Pancreas (tissue), 10 donors: Measurements from ENCODE around the gene NECTIN1. TPM values are rescaled to one million over a fixed set of nuclear protein-coding genes. Genes with fewer than 3 reads are reported as not detected.

Experiments used
- ATAC-seq, 4 donors: fragments of 200-7000 bp; cut with Tn5 transposase; one replicate each; pipeline versions ENCODE4 v1.8.0 to v1.9.1; 2020; ENCODE audit warnings: mild to moderate bottlenecking in 4 of 4, moderate library complexity in 4 of 4
- DNase-seq, 6 donors: peaks; one replicate each; pipeline ENCODE4 v3.0.0-alpha.2; 2020
- FAIRE-seq: peaks from 2 replicates; lab custom pipeline; 2012; peaks lifted over from hg19 to GRCh38; lab: Jason Lieb, UNC
- H3K27ac ChIP-seq, 4 donors: fragments of 200-600 bp; sonication (generic); 1 replicate in 3 of 4; 2 replicates in 1 of 4; pipeline versions ENCODE4 v1.5.0 to v1.8.0; 2020
- H3K27me3 ChIP-seq, 4 donors: fragments of 200-600 bp; one replicate each; pipeline ENCODE4 v1.8.0; 2021
- H3K36me3 ChIP-seq, 3 donors: fragments of 200-600 bp; sonication (generic) in 1 of 3; one replicate each; pipeline versions ENCODE4 v1.5.0 to v1.8.0; 2020 to 2021
- H3K4me1 ChIP-seq, 3 donors: fragments of 200-600 bp; one replicate each; pipeline ENCODE4 v1.8.0; 2021
- H3K4me3 ChIP-seq, 4 donors: fragments of 200-600 bp; sonication (generic) in 2 of 4; one replicate each; pipeline versions ENCODE4 v1.5.0 to v1.8.0; 2020 to 2021
- H3K9me3 ChIP-seq, 4 donors: fragments of 200-600 bp; one replicate each; pipeline ENCODE4 v1.8.0; 2021
- CTCF ChIP-seq, 4 donors: fragments of 200-600 bp; sonication (generic) in 3 of 4; IDR thresholded peaks; one replicate each; pipeline versions ENCODE4 v1.5.0 to v1.8.0; 2021; ENCODE audit warnings: antibody characterized with exemption in 4 of 4
- WGBS, 2 donors: extraction: QIAGEN DNeasy Blood & Tissue Kit; methylation state at CpG; one replicate each; pipeline ENCODE4 v1.1.7; 2013; 5-methylcytosine and 5-hydroxymethylcytosine counted together
- intact Hi-C, 3 donors: fragments of 100-400 bp; cut with DNase I; formaldehyde crosslinking; loops; one replicate each; pipeline versions ENCODE4 v1.11.1 to v1.14.2; 2022
- polyA plus RNA-seq, 2 donors: library from polyadenylated mRNA; stranded (reverse); fragments of 200-250 nt; gene quantifications; one replicate each; pipeline ENCODE4 v1.2.3, GENCODE V29; 2013
- total RNA-seq, 6 donors: library from RNA; stranded (reverse); fragmentation: NEBNext Ultra II Directional in 4 of 6; extraction: Animal tissue kit (Norgen Biotek cat#: 25700) in 4 of 6; gene quantifications; one replicate each; pipeline versions ENCODE4 v1.2.1 to v1.2.4, GENCODE V29; 2021 to 2023
- donor health status: healthy with polysubstance abuse.
- donor health status: DM: no; HTN: no; CAD: no; lungs with moderate emphysema.
- donor health status: DM: no; HTN: no; CAD: no.
- donor health status: control.
- donor health status: control.
- donor health status: Bipolar disorder and iron deficiency.
- donor health status: DM: yes; HTN: yes; CAD: no.
- donor health status: DM: no; HTN: no; CAD: no.
- donor health status: DM: no; HTN: no; CAD: no.
- donor health status: DM: yes; HTN: yes; CAD: no.

NECTIN1 gene
- total and polyA plus RNA-seq, 8 donors = 7.9 to 24.7 (median 19.0) TPM

- intact Hi-C loops = no loop called here
- Histone ChIP-seq H3K27ac (no peak overlapping the region), H3K4me1 (no peaks in the 10 kb centered on the region), H3K4me3 (no peak overlapping the region), H3K9me3 (no peaks in the 10 kb centered on the region), H3K27me3 (no peaks in the 10 kb centered on the region), H3K36me3 (no peaks in the 10 kb centered on the region)
- 81 to 86% methylated on average over 15 of the region's 15 CpGs for WGBS, 2 donors
- no peak for ATAC-seq
- no peak for TF ChIP-seq CTCF (IDR thresholded peaks at IDR 0.05)
- no peak for FAIRE-seq
- no peak for DNase-seq
Measured at GRCh38 chr11:119687373-119688046, 41.5 kb downstream of the NECTIN1 start.

- Histone ChIP-seq H3K27ac (no peak overlapping the region), H3K9me3 (no peaks in the 10 kb centered on the region), H3K36me3 (no peaks in the 10 kb centered on the region), H3K4me3 (no peak overlapping the region), H3K27me3 (no peaks in the 10 kb centered on the region), H3K4me1 (peaks cover 0 to 2% (median 2%) of the 10 kb centered on the region in 3 donors)
- DNase-seq = no peak
- 90 to 94% methylated on average over 19 of the region's 19 CpGs for WGBS, 2 donors
- no peak for FAIRE-seq
- no peak for ATAC-seq
- intact Hi-C loops = no loop called here
- TF ChIP-seq CTCF (IDR thresholded peaks at IDR 0.05) = no peak
Measured at GRCh38 chr11:119686177-119686882, 42.7 kb downstream of the NECTIN1 start.

GRCh38 chr11:119685111-119685746 is 43.8 kb downstream of the NECTIN1 start:
- Histone ChIP-seq H3K4me1 (peaks cover 5 to 11% (median 7%) of the 10 kb centered on the region in 3 donors), H3K27me3 (no peaks in the 10 kb centered on the region), H3K9me3 (no peaks in the 10 kb centered on the region), H3K4me3 (no peak overlapping the region), H3K27ac (no peak overlapping the region), H3K36me3 (no peaks in the 10 kb centered on the region)
- FAIRE-seq = no peak
- no peak for TF ChIP-seq CTCF (IDR thresholded peaks at IDR 0.05)
- no peak for DNase-seq
- intact Hi-C loops = no loop called here
- 94 to 95% methylated on average over 13 of the region's 13 CpGs for whole genome bisulfite sequencing, 2 donors
- no peak for ATAC-seq

GRCh38 chr11:119684361-119685110 is 44.5 kb downstream of the NECTIN1 start:
- DNase-seq (no peak), ATAC-seq (peak in 3 of 4 donors; percentile 26 to 64 (median 39)), FAIRE-seq (no peak)
- Histone ChIP-seq H3K4me1 (peaks cover 5 to 11% (median 7%) of the 10 kb centered on the region in 3 donors), H3K27ac (peak overlapping the region in 3 of 4 donors; percentile 43 to 74 (median 60)), H3K36me3 (no peaks in the 10 kb centered on the region), H3K9me3 (no peaks in the 10 kb centered on the region), H3K27me3 (no peaks in the 10 kb centered on the region), H3K4me3 (no peak overlapping the region)
- TF ChIP-seq CTCF (IDR thresholded peaks at IDR 0.05) = no peak
- intact Hi-C loops = no loop called here
- WGBS, 2 donors = 73 to 74% methylated on average over 14 to 15 of the region's 15 CpGs
